Measurements from ENCODE around the gene HNRNPF. TPM values are rescaled to one million over a fixed set of nuclear protein-coding genes. Genes with fewer than 3 reads are reported as not detected.
"Not testable (repeated sequence)": the region's sequence is repeated elsewhere in the genome, so short reads cannot be mapped to it uniquely, and the experiment has no call there.

HNRNPF gene
- total RNA-seq, 1 donor: 235 TPM

DNA sequence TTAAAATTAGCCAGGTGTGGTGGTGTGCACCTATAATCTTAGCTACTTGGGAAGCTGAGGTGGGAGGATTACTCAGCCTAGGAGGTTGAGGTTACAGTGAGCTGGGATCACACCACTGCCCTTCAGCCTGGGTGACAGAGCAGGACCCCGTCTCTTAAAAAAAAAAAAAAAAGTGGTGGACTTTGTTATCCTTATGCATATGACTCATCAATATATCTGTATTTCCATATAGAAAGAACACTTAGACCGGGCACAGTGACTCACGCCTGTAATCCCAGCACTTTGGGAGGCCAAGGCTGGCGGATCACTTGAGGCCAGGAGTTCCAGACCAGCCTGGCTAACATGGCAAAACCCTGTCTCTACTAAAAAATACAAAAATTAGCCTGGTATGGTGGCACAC lies 13.0 kb upstream of the HNRNPF start:
- DNase-seq (ENCODE audit: low read depth in 2 of 3, low spot score in 2 of 3): not testable (repeated sequence)

DNA sequence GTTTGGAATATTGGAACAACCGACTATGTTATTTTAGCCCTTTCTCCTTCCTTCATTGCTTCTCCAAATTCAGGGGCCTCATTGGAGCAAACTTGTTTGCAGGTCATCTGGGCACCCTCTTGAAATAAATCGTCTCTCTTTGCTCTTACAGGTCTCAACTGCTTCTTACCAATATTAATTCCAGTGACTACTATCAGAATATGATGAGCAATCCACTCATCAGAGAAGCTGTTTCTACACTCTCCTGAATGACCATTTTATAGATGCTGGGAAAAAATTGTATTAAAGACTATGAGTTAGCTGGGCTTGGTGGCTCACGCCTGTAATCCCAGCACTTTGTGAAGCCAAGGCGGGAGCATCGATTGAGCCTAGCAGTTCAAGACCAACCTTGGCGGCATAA lies 12.5 kb upstream of the HNRNPF start:
- DNase-seq (ENCODE audit: low read depth in 2 of 3, low spot score in 2 of 3): no peak

- no peak for DNase-seq (ENCODE audit: low read depth in 2 of 3, low spot score in 2 of 3)
Observed at GRCh38 chr10:43421201-43421507, 12.2 kb upstream of the HNRNPF start.

DNA sequence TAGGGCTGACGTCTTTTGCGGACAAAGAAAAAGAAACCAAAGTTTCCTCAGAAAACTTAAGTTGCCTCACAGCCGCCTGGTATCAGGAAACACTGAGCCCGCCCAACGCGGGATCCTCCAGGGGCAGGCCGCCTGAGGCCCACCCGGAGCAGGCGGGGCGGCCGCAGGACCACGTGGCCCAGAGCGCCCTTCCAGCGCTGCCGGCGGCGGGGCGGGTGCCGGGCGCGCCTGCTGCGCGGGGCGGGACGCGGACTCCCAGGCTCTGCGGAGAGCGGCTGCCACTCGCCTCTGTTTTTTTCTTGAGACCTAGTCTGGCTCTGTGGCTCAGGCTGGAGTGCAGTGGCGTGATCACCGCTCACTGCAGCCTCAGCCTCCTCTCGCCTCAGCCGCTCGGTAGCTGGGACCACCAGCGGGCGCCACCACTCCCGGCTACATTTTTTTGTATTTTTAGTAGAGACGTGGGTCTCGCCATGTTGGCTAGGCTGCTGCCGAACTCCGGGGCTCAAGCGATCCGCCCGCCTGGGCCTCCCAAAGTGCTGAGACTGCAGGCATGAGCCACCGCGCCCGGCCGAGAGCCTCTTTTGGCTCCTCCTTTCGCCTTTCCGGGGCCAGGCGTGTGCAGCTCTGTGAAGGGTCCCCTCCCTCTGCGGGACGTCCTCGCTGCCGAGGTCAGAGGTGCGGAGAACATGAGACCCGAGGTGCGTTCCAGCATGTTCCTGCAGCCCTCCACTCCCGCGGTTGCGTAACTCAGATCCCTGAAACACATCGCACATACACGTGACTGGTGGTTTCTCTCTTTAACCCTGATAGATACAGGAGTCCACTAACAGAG lies 11.6 kb upstream of the HNRNPF start:
- peak; percentile 54 to 93 (median 89) for DNase-seq (ENCODE audit: low read depth in 2 of 3, low spot score in 2 of 3)

GRCh38 chr10:43419997-43420368 lies 11.0 kb upstream of the HNRNPF start:
- no peak for DNase-seq (ENCODE audit: low read depth in 2 of 3, low spot score in 2 of 3)

GRCh38 chr10:43417950-43418768 lies 9.2 kb upstream of the HNRNPF start:
- peak in 2 of 3 donors; percentile 98 to 100 for DNase-seq (ENCODE audit: low read depth in 2 of 3, low spot score in 2 of 3)

DNA sequence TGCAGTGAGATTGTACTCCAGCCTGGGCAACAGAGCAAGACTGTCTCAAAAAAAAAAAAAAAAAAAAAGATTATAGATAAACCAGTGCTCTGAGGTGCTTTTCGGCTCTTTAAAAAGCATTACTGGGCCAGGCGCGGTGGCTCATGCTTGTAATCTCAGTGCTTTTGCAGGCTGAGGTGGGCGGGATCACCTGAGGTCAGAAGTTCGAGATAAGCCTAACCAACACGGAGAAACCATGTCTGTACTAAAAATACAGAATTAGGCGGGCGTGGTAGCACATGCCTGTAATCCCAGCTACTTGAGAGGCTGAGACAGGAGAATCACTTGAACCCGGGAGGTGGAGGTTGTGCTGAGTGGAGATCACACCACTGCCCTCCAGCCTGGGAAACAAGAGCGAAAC lies 6.6 kb upstream of the HNRNPF start:
- DNase-seq (ENCODE audit: low read depth in 2 of 3, low spot score in 2 of 3): no peak

DNA sequence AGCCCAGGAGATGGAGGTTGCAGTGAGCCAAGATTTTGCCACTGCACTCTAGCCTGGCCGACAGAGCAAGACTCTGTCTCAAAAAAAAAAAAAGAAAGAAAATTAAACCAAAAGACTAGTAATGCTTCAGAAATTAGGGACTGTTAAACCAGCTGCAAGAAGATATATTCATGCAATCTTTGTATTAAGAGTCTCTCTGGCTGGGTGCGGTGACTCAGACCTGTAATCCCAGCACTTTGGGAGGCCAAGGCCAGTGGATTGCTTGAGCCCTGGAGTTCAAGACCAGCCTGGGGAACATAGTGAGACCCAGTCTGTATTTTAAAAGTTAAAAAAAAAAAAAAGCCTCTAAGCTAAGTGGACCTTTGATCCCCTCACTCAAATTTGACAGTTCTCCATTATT lies 2.5 kb upstream of the HNRNPF start:
- DNase-seq (ENCODE audit: low read depth in 2 of 3, low spot score in 2 of 3): no peak

DNA sequence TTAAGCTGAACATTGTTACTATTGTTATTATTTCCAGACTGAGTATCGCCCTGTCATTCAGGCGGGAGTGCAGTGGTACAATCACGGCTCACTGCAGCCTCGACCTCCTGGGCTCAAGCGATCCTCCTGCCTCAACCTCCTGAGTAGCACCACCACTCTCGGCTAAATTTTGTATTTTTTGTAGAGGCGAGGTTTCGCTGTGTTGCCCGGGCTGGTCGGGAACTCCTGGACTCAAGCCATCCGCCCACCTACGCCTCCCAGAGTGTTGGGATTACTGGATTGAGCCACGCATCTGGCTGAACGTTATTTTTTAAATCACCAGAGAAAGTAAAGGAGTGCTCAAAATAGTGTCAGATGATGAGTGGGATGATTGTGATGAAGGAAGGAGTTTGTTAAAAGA lies 1.4 kb upstream of the HNRNPF start:
- no peak for DNase-seq (ENCODE audit: low read depth in 2 of 3, low spot score in 2 of 3)

DNA sequence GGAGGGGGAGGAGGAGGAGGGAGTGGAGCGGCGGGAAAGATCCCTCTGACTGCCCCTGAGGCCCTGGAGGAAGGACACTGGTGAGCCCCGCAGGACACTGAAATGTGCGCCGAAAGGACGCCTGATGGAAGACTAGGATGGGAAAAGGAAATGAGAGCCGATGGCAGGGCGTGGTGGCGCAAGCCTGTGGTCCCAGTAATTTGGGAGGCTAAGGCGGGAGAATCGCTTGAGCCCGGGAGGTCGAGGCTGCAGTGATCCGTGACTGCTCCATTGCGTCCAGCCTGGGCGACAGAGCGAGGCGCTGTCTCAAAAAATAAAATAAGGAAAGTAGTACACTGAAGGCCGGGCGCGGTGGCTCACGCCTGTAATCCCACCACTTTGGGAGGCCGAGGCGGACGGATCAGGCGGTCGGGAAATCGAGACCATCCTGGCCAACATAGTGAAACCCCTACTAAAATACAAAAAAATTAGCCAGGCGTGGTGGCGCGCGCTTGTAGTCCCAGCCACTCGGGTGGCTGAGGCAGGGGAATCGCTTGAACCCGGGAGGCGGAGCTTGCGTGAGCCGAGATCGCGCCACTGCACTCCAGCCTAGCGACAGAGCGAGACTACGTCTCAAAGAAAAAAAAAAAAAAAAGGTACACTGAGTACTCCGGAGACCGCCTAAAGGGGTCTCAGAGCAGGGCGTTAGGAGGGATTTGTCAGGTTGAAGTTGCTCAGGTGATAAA lies 561 bp upstream of the HNRNPF start:
- peak in 1 of 3 donors; percentile 64 for DNase-seq (ENCODE audit: low read depth in 2 of 3, low spot score in 2 of 3)

DNA sequence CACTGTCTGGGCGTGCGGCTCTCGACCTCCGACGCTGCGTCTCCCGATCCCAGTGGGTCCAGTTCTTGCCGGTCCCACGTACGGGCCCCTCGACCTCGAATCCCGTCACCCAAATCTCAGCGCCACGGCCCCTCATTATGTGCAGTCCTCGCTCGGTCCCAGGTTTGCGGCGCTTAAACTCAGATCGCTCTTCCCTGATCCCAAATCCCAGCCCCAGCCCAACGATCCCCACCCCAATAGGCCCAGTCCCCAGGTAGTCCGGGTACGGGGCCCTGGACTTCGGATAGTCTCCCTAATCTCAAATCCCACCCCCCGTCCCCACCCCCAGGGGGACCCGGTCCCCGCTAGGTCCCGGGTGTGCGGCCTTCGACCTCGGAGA lies 666 bp downstream of the HNRNPF start:
- DNase-seq (ENCODE audit: low read depth in 2 of 3, low spot score in 2 of 3): no peak

DNA sequence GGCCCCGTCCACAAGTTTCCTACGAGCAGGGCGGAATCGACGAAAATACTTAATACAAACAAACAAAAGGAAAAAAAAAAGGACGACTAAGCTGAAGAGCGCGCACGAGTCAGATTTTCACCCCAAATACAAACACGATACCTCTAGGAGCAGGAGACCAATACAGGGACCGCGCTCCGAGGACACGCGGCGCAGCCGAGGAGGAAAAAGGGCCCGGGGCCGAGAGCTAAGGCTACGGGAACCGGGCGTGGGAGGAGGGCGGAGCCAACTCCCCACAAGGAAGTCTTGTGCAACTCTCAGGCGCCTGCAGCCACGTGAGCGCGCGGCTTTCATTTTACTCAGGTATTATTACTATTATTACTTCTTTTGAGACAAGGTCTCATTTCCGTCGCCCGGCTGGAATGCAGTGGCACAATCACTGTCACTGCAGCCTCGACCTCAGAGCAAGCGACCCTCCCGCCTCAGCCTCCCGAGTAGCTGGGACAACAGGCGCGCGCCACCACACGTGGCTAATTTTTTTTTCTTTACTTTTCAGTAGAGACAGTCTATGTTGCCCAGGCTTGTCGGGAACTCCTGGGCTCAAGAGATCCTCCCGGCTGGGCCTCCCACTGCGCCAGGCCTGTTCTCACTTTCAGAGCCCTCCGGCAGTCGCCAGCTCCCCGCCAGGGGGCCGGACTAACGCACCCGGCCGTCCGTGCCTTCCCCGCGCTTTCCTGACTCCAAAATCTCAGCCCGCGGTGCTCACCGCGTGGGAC lies 1.2 kb downstream of the HNRNPF start:
- peak; percentile 71 to 90 (median 89) for DNase-seq (ENCODE audit: low read depth in 2 of 3, low spot score in 2 of 3)

- DNase-seq (ENCODE audit: low read depth in 2 of 3, low spot score in 2 of 3): peak in 2 of 3 donors; percentile 39 to 42
Observed at GRCh38 chr10:43407148-43407575, 1.8 kb downstream of the HNRNPF start.

GRCh38 chr10:43404704-43405084 lies 4.3 kb downstream of the HNRNPF start:
- DNase-seq (ENCODE audit: low read depth in 2 of 3, low spot score in 2 of 3): peak in 1 of 3 donors; percentile 39

DNA sequence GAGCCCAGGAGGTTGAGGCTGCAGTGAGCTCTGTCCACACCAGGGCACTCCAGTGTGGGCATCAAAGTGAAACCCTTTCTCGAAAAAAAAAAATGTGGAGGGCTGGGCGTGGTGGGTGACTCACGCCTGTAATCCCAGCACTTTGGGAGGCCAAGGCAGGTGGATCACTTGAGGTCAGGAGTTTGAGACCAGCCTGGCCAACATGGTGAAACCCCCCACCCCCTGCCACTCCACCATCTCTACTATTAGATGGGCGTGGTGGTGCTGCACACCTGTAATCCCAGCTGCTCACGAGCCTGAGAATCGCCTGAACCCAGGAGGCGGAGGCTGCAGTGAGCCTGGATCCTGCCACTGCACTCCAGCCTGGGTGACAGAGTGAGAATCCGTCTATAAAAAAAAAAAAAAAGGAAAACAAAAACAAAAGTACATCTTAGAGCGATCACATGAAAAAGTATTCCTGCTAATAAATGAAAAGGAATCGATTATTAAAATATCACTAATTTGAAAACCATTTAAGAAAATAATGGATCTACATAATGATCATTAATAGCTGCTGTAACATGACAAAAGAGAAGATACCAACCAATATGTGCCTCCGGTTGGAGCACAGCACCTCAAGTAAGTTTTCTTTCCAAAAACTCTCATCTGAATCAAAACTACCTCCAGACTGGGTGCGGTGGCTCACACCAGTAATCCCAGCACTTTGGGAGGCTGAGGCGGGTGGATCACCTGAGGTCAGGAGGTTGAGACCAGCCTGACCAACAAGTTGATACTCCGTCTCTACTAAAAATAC lies 4.9 kb downstream of the HNRNPF start:
- DNase-seq (ENCODE audit: low read depth in 2 of 3, low spot score in 2 of 3): no peak

GRCh38 chr10:43402880-43403452 lies 6.0 kb downstream of the HNRNPF start:
- DNase-seq (ENCODE audit: low read depth in 2 of 3, low spot score in 2 of 3): no peak

GRCh38 chr10:43402176-43402575 lies 6.8 kb downstream of the HNRNPF start:
- no peak for DNase-seq (ENCODE audit: low read depth in 2 of 3, low spot score in 2 of 3)

DNA sequence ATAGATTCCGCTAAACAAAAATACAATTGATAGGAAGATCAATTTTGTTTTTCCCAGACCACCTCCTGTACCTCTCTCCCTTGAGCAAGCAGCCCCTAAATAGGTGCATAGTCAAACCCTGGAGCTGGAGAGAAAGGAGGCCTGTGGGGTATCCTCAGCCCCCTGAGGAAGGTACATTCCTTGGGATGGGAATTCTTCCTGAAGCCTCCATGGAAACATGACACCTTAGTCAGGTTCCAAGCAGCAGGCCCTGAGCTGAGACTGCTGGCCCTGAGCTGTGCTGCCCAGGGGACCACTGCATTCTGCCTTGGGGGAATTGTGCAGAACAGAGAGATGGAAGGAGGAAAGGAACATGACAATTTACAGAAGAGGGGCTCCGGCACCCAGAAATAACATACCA lies 7.4 kb downstream of the HNRNPF start:
- no peak for DNase-seq (ENCODE audit: low read depth in 2 of 3, low spot score in 2 of 3)
